Measurements from ENCODE around the gene MARK2. TPM values are rescaled to one million over a fixed set of nuclear protein-coding genes. Genes with fewer than 3 reads are reported as not detected.
A peak's percentile ranks its signal among the peaks of the same experiment; 100 is the strongest.

Gene MARK2
- total RNA-seq, 1 donor from 2014 or later, result 35.8 TPM

DNA sequence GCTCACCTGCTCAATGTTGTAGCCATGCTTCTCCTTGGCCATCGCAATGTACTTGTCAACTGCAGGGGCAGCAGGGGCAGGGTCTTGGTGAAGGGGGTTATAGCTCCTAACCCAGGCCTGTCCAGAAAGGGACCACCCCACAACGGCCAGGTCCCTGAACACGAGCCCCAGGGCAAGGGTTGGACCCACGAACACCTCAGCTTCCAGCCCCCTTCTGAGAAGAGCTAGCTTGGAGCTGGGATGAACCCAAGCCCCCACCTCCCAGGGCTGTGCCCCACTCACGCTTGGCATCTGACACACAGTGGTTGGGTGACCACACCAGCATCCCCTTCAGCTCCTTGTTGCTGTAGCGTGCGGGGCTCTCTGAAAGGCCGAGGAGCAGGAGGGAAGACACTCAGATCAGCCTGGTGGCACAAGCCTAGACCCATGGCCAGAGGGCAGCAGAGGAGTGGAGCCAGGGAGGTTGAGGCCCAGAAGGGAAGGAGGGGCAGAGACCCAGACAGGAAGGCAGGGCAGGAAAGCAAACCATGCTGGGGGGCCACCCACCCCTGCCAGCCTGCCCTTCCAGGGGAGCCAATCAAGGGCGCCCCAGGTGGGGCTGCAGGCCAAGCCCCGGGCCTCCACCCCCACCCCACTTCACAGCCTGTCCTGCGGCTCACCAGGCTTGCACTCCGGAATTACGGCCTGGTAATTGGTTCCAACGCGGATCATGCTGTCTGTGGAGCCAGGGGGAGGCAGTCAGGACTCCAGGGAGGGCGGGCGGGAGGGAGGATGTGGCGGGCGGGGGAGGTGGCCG is 76.2 kb downstream of the MARK2 start:
- intact Hi-C loops (cut with DNase I), result no loop called here
- ATAC-seq (ENCODE audit: poor library complexity) (no peak), DNase-seq (no peak)

DNA sequence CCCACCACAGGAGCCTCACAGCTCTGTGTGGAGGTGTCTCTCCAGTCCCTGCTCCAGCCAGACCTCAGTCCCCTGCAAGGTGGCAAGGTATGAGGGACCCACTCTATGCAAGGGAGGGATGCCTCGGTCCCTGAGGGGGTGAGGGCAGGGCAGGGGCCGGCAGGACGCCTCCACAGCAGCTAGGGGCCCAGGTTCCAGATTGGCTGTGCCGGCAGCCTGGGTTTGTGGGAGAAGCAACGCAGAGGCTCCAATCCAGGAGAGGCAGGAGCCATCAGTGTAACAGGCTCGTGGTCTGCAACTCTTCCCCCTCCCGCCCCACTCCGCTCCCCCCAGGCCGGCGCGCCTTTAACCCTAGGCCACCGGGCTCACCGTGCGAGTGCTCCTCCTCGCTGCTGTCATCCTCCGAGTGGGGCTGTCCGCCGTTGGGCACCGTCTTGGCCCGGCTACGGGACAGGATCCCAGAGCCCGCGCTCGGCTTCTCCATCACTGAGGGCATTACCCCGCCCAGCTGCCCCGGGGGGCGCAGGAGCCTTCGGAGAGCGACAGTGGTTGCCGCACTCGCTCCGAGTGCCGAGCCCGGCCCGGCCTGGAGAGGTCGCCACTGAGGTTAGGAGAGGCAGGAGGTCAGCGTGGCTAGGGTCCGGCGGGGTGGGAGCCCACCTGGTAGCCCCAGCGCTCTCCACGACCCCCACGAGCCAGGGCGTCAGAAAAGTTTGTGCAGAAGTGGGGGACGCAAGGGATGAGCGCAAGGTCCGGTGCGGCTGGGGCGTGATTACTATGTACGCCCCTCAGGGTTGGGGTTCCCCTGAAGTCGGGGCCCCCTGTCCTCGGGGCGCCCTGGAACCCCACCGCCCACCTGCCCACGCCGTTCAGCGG is 77.3 kb downstream of the MARK2 start:
- intact Hi-C loops (cut with DNase I), result no loop called here
- DNase-seq (peak; percentile 70), ATAC-seq (ENCODE audit: poor library complexity) (no peak)

DNA sequence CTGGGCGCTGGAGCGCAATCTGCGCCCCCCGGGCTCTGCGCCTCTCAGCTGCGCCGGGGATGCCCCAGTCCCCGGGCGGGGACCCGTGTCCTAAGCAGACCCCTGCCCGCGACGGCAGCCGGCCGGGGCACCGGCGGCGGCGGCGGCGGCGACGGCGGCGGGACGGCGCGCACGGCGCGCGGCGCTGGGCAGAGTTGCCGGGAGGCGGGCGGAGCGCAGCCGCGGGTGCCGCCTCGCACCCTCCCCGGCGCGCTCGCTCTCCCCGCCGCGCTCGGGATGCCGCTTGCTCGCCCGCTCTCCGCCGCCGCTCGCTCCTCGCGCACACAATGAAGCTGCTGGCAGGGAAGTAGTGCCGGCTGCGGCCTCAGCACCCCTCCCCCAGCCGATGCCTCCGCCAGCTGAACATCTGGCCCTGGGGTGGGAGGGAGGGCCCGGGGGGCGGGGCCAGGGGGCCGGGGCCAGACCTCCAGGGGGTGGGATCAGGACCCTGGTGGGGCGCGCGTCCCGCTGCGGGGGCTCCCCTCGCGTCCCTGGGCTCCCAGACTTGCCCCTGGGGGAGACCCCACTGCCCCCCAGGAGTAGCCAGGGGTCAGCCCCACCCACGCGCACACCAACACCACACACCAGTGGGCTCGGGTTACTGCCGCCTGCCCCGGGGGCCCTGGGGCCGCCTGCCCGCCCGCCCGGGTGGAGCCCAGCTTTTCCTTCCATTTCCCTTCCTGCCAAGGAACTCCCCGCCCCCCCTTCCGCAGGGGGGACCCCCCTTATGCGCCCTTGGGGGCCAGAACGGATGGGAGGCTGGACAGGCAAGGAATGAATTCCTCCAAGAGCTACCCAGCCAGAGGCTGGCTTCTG is 78.2 kb downstream of the MARK2 start, which contains the start of gene RCOR2:
TSS of gene RCOR2 (minus strand) at position 328 of the 855 bp plus-strand sequence. CDS start 708 bp downstream, outside the sequence.
- intact Hi-C loops (cut with DNase I), result no loop called here
- DNase-seq, result peak; percentile 91
- ATAC-seq (ENCODE audit: poor library complexity), result peak; percentile 50

GRCh38 chr11:63917692-63918506 is 79.0 kb downstream of the MARK2 start:
- DNase-seq (peak; percentile 88), ATAC-seq (ENCODE audit: poor library complexity) (peak; percentile 59)
- intact Hi-C loops (cut with DNase I), result loop anchor here (2.0 kb wide), 1 partner anchor 21 kb away; the partner anchor contains the start of gene NAA40

DNA sequence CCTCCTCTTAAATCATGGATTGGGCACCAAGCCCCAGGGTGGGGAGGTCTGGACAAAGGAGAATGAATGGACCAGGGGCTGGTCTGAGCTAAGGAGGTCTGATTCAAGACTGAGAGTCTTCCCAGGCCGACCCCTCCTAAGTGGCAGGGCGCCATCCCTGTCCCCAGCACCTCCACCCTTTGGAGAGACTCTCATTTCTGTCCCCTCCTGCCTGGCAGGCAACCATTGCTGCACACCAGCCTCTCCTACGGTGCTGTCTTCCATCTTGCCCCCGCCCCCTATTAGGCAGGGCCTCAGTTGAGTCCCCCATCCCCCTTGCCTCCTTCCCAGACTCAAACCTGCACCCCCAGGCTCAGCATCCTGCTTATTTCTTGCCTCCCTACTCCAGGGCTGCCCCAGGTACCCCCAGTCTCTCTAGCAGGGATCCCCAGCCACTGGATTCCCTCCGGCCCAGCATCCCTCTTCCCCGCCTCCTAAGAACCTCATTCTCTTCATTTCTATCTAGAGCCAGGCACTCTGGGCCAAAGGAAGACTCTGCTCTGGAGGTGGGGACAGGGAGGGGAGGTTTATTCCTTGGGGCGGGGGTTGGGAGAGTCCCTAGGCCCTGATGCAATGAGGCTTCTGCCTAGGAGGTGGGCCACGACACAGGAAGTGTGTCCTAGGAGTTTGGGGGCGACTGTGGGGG is 79.7 kb downstream of the MARK2 start:
- ATAC-seq (ENCODE audit: poor library complexity) (no peak), DNase-seq (peak; percentile 58)
- intact Hi-C loops (cut with DNase I), result loop anchor here (2.0 kb wide), 1 partner anchor 20 kb away; the partner anchor contains the start of gene NAA40

DNA sequence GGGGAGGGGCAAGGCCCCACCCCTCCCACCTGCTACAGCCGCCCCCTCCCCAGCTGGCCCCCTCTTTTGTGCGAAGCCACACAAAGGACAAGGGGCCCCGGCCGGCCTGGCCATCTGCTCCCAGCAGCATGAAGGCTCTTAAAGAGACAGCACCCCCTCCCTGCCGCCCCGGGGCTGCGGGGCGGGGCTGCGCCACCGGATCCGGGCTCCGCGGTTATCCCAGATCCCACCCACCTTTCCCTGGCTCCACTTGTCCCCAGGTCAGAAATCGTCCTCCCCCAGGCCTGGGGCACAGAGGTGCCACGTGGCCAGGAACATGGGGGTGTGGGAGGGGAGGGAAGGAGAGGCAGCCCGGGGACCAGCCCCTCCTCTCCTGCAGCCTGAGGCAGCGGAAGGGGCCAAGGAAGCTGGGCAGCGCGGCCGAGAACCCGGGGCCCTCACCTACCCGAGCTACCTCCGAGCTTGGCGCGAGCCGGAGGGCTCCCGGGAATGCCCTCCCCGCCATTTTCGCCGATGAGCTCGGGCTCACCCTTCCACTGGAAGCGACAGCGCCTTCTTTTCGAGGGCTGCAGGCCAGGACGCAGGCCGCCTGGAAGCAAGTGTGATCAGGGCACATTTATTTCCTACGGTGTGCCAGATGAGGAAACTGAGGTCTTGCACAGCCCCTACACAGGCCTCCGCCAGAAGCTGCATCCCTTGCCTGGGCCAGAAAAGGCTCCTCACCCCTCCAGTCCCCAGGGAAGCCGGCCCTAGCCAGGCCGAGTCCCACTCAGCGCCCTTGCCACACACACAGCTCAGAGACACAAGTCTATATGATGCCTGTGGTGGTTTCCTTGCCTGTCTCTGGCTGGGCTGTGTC is 80.6 kb downstream of the MARK2 start:
- intact Hi-C loops (cut with DNase I), result loop anchor here (2.0 kb wide), 1 partner anchor 19 kb away; the partner anchor contains the start of gene NAA40
- peak; percentile 52 for ATAC-seq (ENCODE audit: poor library complexity)
- DNase-seq, result peak; percentile 80

GRCh38 chr11:63920126-63920938 is 81.4 kb downstream of the MARK2 start:
- DNase-seq, result peak; percentile 92
- peak; percentile 69 for ATAC-seq (ENCODE audit: poor library complexity)
- intact Hi-C loops (cut with DNase I), result no loop called here

- no peak for ATAC-seq (ENCODE audit: poor library complexity)
- intact Hi-C loops (cut with DNase I), result no loop called here
- DNase-seq, result no peak
Observed at GRCh38 chr11:63920939-63921417, 82.1 kb downstream of the MARK2 start.

- intact Hi-C loops (cut with DNase I), result no loop called here
- ATAC-seq (ENCODE audit: poor library complexity), result no peak
- DNase-seq, result no peak
Observed at GRCh38 chr11:63922673-63923192, 83.8 kb downstream of the MARK2 start.

DNA sequence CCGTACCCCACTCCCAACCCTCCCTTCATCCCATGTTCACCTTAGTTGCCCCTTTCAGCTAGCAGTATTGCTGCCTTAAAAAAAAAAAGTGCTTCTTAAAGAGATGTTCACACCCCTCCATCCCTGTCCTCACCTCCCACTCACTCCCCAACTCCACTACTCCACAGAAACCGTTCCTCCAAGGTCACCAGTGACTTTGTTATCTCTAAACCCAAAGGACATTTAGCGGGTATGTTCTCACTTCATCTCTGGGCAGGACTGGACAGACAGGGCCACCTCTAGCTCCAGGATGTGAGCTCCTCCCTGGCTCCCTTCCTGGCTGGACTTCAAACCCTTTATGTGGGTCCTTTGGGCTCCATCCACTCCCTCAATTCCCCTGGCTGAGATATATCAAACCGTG is 84.4 kb downstream of the MARK2 start:
- ATAC-seq (ENCODE audit: poor library complexity) (no peak), DNase-seq (no peak)
- intact Hi-C loops (cut with DNase I), result no loop called here

- DNase-seq (no peak), ATAC-seq (ENCODE audit: poor library complexity) (no peak)
- intact Hi-C loops (cut with DNase I), result no loop called here
Observed at GRCh38 chr11:63929616-63930015, 90.7 kb downstream of the MARK2 start.

DNA sequence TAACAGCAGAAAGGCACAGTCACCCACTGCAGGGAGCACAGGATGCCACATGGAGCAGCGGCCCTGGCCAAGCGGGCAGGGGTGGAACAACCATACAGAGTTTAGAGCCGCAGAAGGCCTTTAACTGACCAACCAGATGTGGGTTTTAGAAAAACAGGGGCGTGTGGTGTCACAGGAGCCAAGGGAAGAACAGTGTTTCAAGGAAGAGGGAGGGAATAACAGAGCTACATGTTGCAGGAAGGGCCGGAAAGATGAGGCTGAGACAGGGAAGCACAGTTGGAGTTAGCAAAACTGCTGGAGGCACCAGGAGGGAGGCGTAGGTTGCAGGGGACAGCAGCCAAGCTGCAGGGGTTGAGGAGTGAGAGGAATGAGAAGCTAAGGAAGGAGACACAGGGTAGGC is 92.1 kb downstream of the MARK2 start:
- intact Hi-C loops (cut with DNase I), result no loop called here
- DNase-seq (no peak), ATAC-seq (ENCODE audit: poor library complexity) (no peak)

- DNase-seq (no peak), ATAC-seq (ENCODE audit: poor library complexity) (no peak)
- intact Hi-C loops (cut with DNase I), result no loop called here
Observed at GRCh38 chr11:63931876-63932275, 93.0 kb downstream of the MARK2 start.

GRCh38 chr11:63933459-63933858 is 94.5 kb downstream of the MARK2 start:
- no peak for DNase-seq
- no peak for ATAC-seq (ENCODE audit: poor library complexity)
- intact Hi-C loops (cut with DNase I), result no loop called here
